Measurements from ENCODE around the gene MIOX. TPM values are rescaled to one million over a fixed set of nuclear protein-coding genes. Genes with fewer than 3 reads are reported as not detected.

The MIOX gene
- total and polyA plus RNA-seq, 10 of the 15 experiments (the other 5 are each of a cell fraction or from before 2014, with no cell fraction given), result 0.10 to 0.31 TPM; not detected in 8

- 0 out of 2 replicates have a peak, but pooled peaks have one; percentile 45 for TF ChIP-seq MXI1 (IDR thresholded peaks at IDR 0.05; ENCODE audit: low read depth, low read length)
- TF ChIP-seq PML (IDR thresholded peaks at IDR 0.05; ENCODE audit: low read length), result no peak
- TF ChIP-seq IKZF1 (conservative IDR thresholded peaks at IDR 0.05), result peak; percentile 73
- peak; percentile 63; the same call in 1 of the 2 replicates for TF ChIP-seq TBL1XR1 (IDR thresholded peaks at IDR 0.05; ENCODE audit: low read depth, low read length)
- TF ChIP-seq JUND (IDR thresholded peaks at IDR 0.05; ENCODE audit: low read depth, low read length), result no peak; the same call in 1 of the 2 replicates
- no peak for TF ChIP-seq RELB (IDR thresholded peaks at IDR 0.05; ENCODE audit: low read depth)
- no peak for TF ChIP-seq TARDBP (IDR thresholded peaks at IDR 0.05; ENCODE audit: borderline replicate concordance)
- TF ChIP-seq IRF3 (IDR thresholded peaks at IDR 0.05), result no peak
- TF ChIP-seq RBBP5 (conservative IDR thresholded peaks at IDR 0.05), result no peak
- TF ChIP-seq HDAC2 (IDR thresholded peaks at IDR 0.05), result no peak
- TF ChIP-seq FOXK2 (IDR thresholded peaks at IDR 0.05), result no peak
- TF ChIP-seq RELA (IDR thresholded peaks at IDR 0.05; ENCODE audit: borderline replicate concordance, partially characterized antibody), result no peak
- TF ChIP-seq YBX1 (IDR thresholded peaks at IDR 0.05), result no peak
- peak; percentile 57; the same call in 1 of the 2 replicates for TF ChIP-seq MTA2 (IDR thresholded peaks at IDR 0.05; ENCODE audit: low read depth)
- TF ChIP-seq CBFB (IDR thresholded peaks at IDR 0.05; ENCODE audit: low read depth), result peak; percentile 87
- no peak for TF ChIP-seq RB1 (IDR thresholded peaks at IDR 0.05; ENCODE audit: borderline replicate concordance)
- TF ChIP-seq TAF1 (IDR thresholded peaks at IDR 0.05; ENCODE audit: borderline replicate concordance, low read depth, low read length), result no peak
- no peak for TF ChIP-seq SREBF1 (IDR thresholded peaks at IDR 0.05; ENCODE audit: low read length)
- TF ChIP-seq CHD1 (IDR thresholded peaks at IDR 0.05; ENCODE audit: low read depth, low read length), result no peak
- no peak for TF ChIP-seq POLR2AphosphoS2 (IDR thresholded peaks at IDR 0.05; ENCODE audit: low read depth, low read length)
Observed at GRCh38 chr22:50469377-50470305, 17.0 kb upstream of the MIOX start (continued).
